HG02970 (cell line): ENCODE results near the gene SCYGR1.
"Not testable (repeated sequence)": the region's sequence is repeated elsewhere in the genome, so short reads cannot be mapped to it uniquely, and the experiment has no call there.

Source experiments
- ATAC-seq: cut with Tn5 transposase; IDR thresholded peaks from one replicate; pipeline ENCODE4 v1.9.1; 2021; ENCODE audit warnings: mild to moderate bottlenecking, moderate library complexity, moderate number of reproducible peaks; ENCODE audit not compliant: unreplicated experiment, low FRiP score

The SCYGR1 gene

GRCh38 chr2:227404585-227405271, 17.0 kb upstream of the SCYGR1 start:
- no peak for ATAC-seq

GRCh38 chr2:227402959-227403358, 15.2 kb upstream of the SCYGR1 start:
- no peak for ATAC-seq

GRCh38 chr2:227402321-227402720, 14.6 kb upstream of the SCYGR1 start:
- no peak for ATAC-seq

GRCh38 chr2:227401550-227401949, 13.8 kb upstream of the SCYGR1 start:
- ATAC-seq: no peak

DNA sequence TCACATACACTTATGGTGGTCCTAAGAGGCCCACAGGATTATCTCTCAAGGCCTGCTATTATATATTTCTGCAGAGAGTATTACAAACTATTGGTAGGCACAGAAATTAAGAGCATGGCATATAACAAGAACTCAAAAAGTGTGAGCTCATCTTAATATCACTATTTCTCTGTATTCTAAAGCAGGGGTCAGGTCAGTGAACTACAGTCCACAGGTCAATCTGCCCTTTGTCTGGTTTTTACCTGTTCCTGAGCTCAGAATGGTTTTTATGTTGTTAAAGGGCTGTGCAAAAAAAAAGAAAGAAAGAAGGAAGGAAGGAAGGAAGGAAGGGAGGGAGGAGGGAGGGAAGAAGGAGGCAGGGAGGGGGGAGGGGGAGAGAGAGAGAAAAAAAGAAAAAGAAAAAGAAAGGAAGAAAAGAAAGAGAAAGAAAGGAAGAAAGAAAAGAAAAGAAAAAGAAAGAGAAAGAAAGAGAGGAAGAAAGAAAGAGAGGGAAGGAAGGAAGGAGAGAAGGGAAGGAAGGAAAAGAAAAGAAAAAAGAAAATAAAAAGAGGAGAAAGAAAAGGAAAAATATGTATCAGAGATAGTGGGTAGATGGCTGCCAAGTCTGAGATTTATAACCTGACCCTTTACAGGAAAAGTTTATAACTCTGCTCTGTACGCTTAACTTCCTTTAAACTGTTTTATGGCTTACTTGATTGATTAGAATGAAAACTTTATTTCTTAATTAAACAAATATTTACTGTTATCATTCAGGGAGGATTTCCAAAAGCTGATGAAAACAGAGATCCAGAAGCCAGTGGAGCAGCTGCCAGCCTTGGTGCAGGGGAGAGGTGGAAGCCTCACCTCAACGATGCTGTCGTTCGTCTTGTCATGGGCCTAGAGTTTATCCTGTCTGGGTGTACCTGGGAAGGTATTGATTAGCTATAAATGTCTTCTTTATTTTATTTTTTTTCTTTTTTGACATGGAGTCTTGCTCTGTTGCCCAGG, 11.2 kb upstream of the SCYGR1 start:
- ATAC-seq: no peak

- no peak for ATAC-seq
Measured at GRCh38 chr2:227397562-227397961, 9.8 kb upstream of the SCYGR1 start.

DNA sequence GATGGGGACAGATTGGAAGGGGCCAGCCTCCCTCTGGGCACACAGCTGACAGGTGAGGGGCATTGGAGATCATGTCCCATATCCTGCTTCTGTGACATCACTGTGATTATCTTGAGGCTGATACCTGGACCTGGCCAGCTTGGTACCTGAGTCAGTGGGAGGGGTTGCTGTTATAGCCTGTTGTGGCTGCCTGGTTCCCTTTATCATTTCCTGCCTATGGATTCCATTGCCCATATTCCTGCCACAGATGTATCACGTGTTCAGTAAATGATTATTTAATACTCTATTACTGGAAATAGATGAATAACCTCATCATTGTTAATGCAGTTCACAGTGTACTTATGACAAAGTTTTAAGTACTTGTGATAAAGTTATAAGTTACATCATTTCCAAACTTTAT, 7.8 kb upstream of the SCYGR1 start:
- ATAC-seq: no peak

GRCh38 chr2:227394401-227394800, 6.7 kb upstream of the SCYGR1 start:
- no peak for ATAC-seq

- no peak for ATAC-seq
Measured at GRCh38 chr2:227390468-227391256, 2.9 kb upstream of the SCYGR1 start.

- no peak for ATAC-seq
Measured at GRCh38 chr2:227389661-227390060, 1.9 kb upstream of the SCYGR1 start.

- ATAC-seq: no peak
Measured at GRCh38 chr2:227389231-227389630, 1.5 kb upstream of the SCYGR1 start.

DNA sequence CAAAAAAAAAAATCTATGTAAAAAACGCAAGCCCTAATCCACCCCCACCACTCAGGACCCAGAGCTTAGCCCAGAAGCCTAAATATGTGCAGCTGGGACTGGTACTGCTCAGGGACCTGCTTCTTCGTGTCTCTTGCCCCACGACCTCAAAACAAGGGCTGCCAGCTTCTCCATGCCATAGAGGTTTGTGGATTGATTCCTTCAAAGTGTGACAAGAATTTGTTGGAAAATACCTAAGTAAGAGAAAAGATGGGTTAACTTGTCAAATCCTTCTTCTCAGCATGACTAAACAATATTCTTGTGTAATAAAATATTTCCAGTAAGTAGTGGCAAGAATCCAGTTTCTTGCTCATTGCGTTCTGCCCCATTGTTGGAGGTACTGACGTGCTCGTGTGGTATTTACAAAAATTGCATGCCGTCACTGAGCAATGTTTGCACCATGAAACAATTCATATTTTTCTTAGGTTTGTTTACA, 825 bp upstream of the SCYGR1 start:
- no peak for ATAC-seq

DNA sequence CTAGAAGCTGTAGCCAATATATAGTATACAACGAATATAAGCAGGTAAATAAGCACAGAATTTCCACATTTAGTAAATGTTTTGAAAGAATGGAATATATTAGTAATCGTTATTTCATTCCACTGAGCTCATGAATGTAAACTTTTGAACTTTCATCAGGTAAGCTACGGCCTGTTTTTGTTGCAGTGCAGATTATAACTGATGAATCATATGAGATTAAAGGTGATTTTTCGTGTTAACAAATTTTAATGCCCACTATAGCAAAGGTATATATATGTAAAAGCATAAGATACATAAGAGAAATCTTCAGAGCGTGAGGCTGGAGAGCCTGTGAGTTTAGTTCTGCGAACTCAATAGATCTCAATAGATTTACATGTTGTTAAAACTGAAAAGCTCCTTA, 1.1 kb downstream of the SCYGR1 start:
- ATAC-seq: no peak

DNA sequence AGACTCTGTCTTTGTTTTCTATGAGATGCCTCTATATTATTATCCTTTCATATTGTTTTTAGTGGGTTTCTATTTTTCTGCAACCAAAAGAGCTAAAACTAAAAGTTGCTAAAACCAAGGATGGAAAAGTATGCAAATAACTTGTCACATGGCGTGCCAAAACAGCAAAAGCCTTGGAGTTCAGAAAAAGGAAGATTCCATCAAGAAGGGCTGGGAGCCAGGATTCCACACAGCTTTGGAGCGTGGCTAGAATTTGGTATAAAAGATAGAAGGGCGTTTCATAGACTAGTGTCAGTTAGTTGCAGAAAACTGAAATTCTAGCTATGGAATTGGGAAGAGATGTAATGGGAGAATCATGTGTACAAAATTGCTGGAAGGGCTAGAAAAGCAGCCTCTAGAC, 4.1 kb downstream of the SCYGR1 start:
- no peak for ATAC-seq

GRCh38 chr2:227382241-227382835, 5.4 kb downstream of the SCYGR1 start:
- ATAC-seq: not testable (repeated sequence)

DNA sequence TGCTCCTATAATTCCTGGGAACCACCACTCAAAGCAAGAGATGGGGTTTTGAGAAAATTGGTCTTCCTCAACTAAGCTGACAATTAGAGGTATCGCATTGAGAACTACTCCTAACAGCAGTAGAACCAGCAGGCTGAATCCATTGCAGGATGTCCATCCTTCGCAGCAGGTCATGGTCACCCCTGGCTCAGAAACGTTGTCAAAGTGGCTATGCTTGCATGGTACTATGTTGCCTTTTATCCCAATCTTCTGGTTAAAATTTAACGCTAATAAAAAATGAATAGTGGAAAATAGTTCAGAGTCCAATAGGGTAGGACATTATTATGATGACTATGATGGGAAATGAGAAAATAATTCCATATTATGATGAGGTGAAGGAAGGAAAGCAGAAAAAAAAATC, 8.7 kb downstream of the SCYGR1 start, which contains the start of gene TM4SF20:
Gene TM4SF20 (minus strand): TSS at position 212 of the 400 bp plus-strand sequence. CDS start 38 bp downstream, at position 174.
- ATAC-seq: no peak

GRCh38 chr2:227378371-227378782, 9.4 kb downstream of the SCYGR1 start:
- ATAC-seq: no peak

DNA sequence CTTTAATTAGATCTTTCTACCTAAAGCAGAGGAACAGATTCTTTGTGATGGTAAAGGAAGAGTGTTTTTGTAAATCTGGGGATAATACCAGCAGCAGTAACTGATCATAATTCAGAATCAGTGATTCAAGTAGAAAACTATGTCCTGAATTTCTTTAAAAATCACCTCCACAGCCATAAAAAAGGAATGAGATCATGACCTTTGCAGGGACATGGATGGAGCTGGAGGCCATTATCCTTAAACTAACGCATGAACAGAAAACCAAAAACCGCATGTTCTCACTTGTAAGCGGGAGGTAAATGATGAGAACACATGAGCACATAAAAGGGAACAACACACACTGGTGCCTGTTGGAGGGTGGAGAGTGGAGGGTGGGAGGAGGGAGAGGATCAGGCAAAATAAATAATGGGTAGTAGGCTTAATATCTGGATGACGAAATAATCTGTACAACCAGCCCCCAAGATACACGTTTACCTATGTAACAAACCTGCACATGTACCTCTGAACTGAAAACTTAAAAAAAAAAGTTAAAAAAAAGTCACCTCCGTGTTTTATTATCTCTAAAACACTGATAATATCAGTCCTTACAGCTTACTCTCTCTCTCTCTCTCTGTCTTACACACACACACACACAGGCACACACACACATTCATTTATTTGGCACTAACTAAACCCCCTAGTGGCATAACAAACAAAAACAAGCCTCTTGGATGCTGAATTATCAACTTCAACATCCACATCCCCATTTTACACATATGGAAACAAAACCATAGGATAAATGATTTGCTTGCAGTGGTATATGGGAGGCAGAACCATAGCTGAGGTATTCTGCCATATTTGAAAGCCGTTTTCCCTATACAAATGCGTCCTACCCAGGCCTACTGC, 10.0 kb downstream of the SCYGR1 start:
- no peak for ATAC-seq
